PFSK-1 (cell line): ENCODE results near the gene NDUFB5.
A peak's percentile ranks its signal among the peaks of the same experiment; 100 is the strongest.

Source experiments
- FOXP2 ChIP-seq: optimal IDR thresholded peaks from 2 replicates; pipeline ENCODE3; 2011; ENCODE audit warnings: borderline replicate concordance, control low read depth, inconsistent platforms; ENCODE audit not compliant: insufficient read depth; ENCODE audit errors: extremely low read length, extremely low read depth
- POLR2AphosphoS5 ChIP-seq: IDR thresholded peaks from 2 replicates; pipeline ENCODE4 v1.6.1; 2012; ENCODE audit warnings: low read depth, mild to moderate bottlenecking, control low read depth, low read length, moderate library complexity
- REST ChIP-seq, 2 experiments: IDR thresholded peaks; 2 replicates each; pipeline versions ENCODE4 v1.6.1 to v1.8.0; 2011 to 2012; ENCODE audit warnings: low read depth in 2 of 2, low read length in 2 of 2, control low read depth in 1 of 2, inconsistent platforms in 1 of 2, mild to moderate bottlenecking in 1 of 2, moderate library complexity in 1 of 2; ENCODE audit not compliant: insufficient read depth in 1 of 2
- SIN3A ChIP-seq: IDR thresholded peaks from 2 replicates; pipeline ENCODE4 v1.6.1; 2012; ENCODE audit warnings: mild to moderate bottlenecking, low read length, moderate library complexity, borderline replicate concordance; ENCODE audit not compliant: insufficient read depth
- TAF1 ChIP-seq: IDR thresholded peaks from 2 replicates; pipeline ENCODE4 v1.6.1; 2012; ENCODE audit warnings: low read length, control low read depth, borderline replicate concordance; ENCODE audit not compliant: insufficient read depth

NDUFB5 gene

GRCh38 chr3:179642871-179643270 is 38.3 kb downstream of the NDUFB5 start:
- TF ChIP-seq SIN3A (no peak), TAF1 (no peak), POLR2AphosphoS5 (no peak), FOXP2 (no peak), REST (IDR thresholded peaks at IDR 0.05; ENCODE audit: insufficient read depth in 1 of 2, low read depth in 2 of 2, low read length in 2 of 2) (no peak)

GRCh38 chr3:179646177-179646576 is 41.6 kb downstream of the NDUFB5 start:
- TF ChIP-seq SIN3A (no peak), REST (IDR thresholded peaks at IDR 0.05; ENCODE audit: insufficient read depth in 1 of 2, low read depth in 2 of 2, low read length in 2 of 2) (no peak), FOXP2 (no peak), TAF1 (no peak), POLR2AphosphoS5 (no peak)

GRCh38 chr3:179651687-179652446 is 47.3 kb downstream of the NDUFB5 start:
- TF ChIP-seq POLR2AphosphoS5 (no peak), REST (IDR thresholded peaks at IDR 0.05; ENCODE audit: insufficient read depth in 1 of 2, low read depth in 2 of 2, low read length in 2 of 2) (no peak), TAF1 (no peak), SIN3A (no peak), FOXP2 (no peak)

- TF ChIP-seq SIN3A (no peak), FOXP2 (peak; percentile 31), POLR2AphosphoS5 (peak; percentile 19; the same call in 1 of the 2 replicates), TAF1 (0 out of 2 replicates have a peak, but pooled peaks have one; percentile 26), REST (IDR thresholded peaks at IDR 0.05; ENCODE audit: insufficient read depth in 1 of 2, low read depth in 2 of 2, low read length in 2 of 2) (no peak)
These were observed 48.0 kb downstream of the NDUFB5 start, which contains the start of gene USP13 for GRCh38 chr3:179652447-179653095. TSS of gene USP13 (plus strand) at chr3:179653040. CDS start at chr3:179653226, 186 bp downstream.
